HG03442 (cell line): ENCODE data around the gene LCOR.
"Not testable (repeated sequence)": the region's sequence is repeated elsewhere in the genome, so short reads cannot be mapped to it uniquely, and the experiment has no call there.

ENCODE experiments used
- ATAC-seq: cut with Tn5 transposase; IDR thresholded peaks from one replicate; pipeline ENCODE4 v1.9.1; 2021; ENCODE audit warnings: mild to moderate bottlenecking, moderate library complexity; ENCODE audit not compliant: unreplicated experiment

LCOR gene

DNA sequence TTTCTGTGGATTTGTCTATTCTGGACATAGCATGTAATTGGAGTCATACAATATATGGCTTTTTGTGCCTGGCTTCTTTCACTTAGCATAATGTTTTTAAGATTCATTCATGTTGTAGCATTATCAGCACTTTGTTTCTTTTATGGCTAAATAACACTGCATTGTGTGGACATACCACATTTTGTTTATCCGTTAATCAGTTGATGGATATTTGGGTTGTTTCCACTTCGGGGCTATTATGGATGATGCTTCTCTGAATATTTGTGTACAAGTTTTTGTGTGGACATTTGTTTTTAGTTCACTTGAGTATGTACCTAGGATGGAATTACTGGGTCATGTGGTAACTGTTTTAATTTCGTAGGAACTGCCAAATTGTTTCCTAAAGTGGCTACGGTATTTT is 6.4 kb downstream of the LCOR start:
- no peak for ATAC-seq

DNA sequence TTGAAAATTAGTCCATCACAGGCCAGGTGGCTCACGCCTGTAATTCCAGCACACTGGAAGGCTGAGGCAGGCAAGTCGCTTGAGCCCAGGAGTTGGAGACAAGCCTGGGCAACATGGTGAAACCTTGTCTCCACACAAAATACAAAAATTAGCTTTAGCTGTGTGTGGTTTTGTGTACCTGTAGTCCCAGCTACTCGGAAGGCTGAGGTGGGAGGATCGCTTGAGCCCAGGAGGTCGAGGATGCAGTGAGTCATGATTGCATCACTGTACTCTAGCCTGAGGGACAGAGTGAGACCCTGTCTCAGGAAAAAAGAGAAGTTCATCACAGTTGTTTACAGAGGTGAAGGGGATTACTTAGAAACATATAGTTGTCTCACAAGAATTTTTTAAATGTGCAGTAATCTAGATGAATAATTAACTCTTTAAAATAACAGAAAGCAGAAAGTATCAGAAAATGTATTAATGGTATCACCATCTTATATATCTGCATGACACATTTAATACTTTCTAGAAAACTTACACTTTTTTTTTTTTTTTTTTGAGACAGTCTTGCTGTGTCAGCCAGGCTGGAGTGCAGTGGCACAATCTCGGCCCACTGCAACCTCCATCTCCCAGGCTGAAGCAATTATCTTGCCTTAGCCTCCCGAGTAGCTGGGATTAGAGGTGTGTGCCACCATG is 8.9 kb downstream of the LCOR start:
- no peak for ATAC-seq

DNA sequence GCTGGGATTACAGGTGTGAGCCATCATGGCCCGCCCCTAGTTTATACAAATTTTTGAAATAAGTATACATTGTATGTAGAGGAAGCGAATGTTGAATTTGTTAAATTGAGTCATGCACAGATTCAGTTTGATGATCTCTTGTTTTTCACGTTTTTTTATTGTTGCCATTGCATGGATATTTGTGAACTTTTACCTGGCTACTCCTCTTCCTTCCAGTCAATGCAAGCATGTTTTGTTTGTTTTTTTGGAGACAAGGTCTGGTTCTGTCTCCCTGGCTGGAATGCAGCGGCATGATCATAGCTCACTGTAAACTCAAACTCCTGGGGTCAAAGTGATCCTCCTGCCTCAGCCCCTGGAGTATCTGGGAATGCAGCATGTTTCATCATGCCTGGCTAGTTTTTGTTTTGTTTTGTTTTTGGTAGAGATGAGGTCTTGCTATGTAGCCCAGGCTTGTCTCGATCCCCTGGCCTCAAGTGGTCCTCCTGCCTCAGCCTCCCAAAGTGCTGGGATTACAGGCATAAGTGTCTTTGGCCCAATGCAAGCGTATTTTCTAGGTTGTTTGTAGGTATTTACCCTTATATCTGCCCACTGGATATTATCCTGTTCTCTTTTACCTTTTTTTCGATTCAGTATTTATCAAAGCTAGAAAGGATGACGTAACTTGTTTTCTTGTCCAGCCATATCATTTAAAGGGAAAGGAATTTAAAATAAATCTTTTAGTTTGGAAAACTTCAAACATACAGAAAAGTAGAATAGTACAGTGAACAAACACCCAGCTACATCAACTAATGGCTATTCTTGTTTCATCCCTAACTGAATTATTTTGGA is 11.0 kb downstream of the LCOR start:
- no peak for ATAC-seq

DNA sequence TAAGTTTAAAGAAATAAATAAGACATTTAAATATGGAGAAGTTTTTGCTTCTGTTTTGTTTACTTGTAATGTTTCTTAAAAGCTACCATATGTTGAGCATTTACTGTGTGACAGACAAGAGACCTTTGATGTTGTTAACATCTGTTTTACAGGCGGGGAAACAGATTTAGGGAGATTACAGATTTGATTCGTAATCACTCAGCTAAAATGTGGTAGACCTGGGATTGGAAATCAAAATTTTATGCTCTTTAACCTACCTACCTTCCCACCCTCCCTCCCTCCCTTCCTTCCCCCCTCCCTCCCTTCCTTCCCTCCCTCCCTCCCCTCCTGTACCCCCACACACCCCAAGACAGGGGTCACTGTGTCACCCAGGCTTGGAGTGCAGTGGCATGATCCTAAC is 11.7 kb downstream of the LCOR start:
- ATAC-seq = no peak

DNA sequence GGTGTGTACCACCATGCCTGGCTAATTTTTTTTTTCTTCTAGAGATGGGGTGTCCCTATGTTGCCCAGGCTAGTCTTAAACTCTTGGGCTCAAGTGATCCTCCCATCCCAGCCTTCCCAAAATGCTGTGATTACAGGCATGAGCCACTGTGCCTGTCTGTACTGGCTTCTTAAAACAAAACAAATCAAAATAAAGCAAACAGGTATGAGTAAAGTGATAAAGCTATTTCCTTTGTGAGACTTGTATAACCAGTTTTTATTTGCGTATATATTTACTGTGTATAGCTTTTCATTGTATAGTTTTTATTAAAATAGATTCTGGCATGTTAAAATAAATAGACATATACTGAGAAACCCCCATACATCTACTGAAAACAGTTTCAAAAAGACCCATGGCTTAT is 14.3 kb downstream of the LCOR start:
- ATAC-seq = no peak

DNA sequence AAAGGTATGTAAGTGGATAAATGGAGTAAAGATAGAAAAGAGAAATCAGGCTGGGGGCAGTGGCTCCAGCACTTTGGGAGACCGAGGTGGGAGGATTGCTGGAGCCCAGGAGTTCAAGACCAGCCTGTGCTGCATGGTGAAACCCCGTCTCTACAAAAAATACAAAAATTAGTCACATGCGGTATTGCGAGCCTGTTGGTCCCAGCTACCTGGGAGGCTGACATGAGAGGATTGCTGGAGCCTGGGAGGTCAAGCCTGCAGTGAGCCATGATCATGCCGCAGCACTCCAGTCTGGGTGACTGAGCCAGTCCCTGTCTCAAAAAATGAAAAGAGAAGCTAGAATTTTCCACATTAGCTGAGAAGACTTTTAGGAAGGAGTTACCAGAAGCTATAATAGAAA is 14.8 kb downstream of the LCOR start:
- ATAC-seq = no peak

DNA sequence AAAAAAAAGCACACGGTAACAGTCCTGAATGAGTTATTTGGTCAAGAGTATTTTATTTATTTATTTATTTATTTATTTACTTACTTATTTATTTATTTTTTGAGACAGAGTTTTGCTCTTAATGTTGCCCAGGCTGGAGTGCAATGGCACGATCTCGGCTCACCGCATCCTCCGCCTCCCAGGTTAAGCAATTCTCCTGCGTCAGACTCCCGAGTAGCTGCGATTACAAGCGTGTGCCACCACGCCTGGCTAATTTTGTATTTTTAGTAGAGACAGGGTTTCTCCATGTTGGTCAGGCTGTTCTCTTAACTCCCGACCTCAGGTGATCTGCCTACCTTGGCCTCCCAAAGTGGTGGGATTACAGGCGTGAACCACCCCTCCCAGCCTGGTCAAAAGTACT is 15.3 kb downstream of the LCOR start:
- not testable (repeated sequence) for ATAC-seq

DNA sequence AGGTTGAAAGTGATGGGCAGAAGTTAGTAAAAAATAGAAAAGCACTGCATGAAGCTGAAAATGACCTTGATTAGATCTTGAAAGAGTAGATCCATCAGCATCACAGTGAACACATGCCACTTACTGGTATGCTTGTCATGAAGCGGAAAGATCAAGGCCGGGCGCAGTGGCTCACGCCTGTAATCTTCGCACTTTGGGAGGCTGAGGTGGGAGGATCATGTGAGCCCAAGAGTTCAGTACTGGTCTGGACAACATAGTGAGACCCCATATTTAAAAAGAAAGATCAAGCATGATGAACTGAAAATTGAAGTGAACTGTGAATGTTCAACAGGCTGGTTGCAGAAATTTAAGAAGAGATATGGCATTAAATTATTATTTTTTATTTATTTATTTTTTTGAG is 18.0 kb downstream of the LCOR start:
- ATAC-seq = no peak

DNA sequence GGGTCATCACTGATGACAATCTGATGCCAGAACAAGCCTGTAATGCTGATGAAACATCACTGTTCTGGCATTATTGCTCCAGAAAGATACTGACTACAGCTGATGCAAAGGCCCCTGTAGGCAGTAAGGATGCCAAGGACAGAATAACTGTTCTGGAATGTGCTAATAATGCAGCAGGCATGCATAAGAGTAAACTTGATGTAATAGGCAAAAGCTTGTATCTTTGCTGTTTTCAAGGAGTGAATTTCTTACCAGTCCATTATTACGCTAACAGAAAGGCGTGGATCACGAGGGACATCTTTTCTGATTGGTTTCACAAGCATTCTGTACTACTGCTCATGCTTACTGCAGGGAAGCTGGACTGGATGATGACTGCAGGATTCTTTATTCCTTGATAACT is 18.7 kb downstream of the LCOR start:
- no peak for ATAC-seq

DNA sequence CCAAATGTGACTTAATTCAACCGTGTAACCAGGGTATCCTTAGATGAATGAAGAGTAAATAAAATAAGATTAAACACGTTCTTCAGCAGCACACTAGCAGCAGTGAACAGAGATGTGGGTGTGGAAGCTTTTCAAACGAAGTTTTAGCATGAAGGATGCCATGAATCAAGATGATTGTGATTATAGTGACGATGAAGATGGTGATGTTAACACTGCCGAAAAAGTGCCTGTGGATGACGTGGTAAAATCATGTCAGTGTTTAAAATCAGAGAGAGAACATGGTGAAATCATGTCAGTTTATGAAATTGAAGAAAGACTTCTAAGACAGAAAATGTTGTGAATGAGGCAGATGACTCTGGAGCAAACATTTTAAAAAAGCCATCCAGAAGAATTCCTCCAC is 19.2 kb downstream of the LCOR start:
- ATAC-seq = no peak

DNA sequence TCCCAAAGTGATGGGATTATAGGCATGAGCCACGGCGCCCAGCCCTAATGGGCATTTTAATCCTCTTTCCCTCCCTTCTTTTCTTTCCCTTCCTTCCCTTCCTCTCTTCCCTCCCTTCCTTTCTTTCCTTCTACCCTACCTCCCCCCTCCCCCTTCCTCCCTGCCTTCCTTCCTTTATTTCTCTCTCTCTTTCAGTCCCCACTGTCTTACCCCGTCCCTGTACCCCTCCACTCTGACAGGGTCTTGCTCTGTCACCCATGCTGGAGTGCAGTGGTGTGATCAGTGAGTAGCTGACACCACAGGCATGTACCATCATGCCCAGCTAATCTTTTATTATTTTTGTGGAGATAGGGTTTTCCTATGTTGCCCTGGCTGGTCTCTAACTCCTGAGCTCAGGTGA is 24.2 kb downstream of the LCOR start:
- ATAC-seq = no peak

DNA sequence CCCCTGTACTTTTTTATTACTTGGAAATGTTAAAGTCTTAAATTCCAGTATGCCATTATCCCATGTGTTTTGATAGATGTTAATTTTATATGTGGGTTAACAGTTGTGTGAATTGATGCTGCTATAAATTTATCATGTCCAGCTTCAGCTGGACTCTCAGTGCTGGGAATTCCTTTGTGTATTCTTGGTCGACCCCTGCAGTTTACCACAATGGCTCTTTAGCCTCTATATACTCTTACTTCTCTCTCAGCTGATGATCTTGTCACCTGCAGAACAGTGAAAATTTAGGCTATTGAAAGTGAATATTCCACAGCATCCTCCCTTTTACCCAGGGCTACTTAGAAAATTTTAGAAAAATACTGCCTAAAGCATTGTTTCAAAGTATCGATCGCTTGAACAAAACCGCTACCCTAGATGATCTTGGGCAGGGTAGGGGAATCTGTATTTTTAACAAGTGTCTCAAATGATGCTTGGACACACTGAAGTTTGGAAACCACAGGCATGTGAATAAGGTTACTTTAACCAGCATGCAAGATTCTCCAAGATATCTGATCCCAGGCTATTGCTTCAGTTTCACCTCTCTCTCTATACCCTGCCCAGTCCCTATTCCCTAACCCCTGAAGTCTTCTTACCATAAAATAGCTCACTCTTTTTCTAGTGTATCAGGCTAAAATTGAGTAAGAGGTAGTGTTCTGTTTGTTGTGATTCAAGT is 25.4 kb downstream of the LCOR start:
- no peak for ATAC-seq

DNA sequence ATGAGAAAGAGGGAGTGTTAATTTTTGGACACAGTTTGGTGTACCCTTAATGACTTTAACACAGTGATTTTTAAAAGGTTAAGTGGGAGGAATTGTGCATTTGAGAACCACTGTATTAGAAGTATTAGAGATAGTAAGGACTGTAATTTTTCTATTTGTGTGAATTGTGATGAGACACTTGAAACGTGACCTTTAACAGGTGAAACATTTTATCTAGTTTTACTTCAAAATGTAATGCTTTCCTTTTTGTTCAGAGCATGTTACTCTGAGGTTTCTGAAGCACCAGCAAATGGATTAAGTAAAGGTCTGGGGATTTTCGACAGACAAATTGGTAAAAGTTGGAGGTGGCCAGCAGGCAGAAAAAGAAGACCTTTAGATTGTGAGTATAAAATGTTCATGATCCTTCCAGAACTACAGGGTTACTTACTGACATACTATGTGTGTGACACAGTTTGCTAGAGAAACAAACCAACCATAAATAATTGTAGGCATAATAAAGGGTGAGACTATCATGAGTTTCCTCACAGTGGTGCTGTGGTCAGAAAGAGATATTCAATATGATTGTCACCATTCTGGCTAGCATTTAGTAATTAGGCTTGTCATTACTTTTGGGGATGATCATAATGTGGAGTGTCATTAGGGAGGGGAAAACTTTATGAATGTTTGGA is 26.1 kb downstream of the LCOR start:
- no peak for ATAC-seq

DNA sequence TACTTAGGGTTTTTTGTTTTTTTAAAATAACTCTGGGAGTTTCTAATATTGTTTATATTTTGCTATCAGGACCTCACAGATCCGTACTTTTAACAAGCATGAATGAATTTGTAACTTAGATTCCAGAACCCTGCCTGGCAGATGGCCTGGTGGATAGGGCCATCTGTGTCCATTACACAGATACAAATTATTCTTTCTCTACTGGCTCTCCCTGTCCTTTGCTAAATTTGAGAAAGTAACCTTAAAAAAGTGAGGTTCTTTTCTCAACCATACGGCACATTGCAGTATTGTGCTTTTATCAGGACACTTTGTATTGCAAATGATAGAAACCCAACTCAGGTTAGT is 26.6 kb downstream of the LCOR start:
- ATAC-seq = no peak

DNA sequence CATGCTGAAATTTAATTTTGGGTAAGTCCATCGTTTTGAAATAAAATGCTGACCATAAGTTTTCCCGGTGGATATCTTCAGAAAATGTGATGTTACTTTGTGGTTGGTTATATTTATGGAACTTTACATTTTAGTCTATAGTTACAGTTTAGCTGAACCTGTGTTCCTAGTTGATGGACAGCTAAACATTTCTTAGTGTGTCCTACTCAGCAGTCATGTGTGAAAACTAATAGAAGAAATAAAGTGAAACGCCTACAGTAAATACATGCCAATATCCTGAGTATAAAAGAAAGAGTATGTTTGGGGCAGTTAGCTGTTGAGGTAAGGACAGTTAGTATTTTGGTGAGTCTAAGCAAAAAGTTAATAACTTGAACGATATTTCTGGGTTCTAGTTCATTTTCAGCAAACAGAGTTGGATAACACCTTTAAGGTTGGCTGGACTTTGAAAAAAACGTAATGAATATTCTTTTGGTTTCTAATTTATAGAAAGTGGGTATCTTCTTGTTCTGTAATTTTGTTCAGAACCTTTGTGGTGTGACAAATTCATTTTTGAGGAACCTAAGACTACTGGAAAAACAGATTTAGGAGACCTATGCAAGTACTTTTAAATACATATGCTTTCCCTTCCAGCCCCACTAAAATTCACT is 28.7 kb downstream of the LCOR start:
- no peak for ATAC-seq

DNA sequence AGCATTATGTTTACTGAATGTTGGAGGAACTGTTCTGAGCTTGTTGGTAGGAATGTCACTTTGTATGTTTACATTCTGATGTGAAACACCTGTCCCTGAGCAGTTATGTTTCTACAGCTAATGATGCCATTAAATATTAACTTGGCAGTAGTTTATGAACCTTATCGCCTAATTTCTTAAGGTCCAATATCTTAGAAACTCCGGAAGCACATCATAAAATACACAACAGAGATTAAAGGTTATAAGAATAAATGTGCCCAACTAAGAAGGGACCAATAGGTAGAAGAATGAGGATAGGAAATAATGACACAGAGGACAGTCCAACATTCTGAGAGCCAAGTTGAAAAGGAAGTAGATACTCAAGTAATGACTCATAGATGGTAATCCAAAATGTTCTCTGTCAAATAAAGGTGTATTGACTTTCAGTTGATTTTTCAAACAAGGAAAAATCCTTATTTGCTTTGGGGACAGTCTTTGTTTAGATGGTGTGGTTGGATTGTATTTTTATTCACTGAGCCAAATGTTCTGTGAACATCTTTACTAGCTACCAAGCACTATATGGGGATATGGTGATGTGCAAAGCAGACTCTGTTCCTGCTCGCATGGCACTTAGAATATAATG is 31.9 kb downstream of the LCOR start:
- ATAC-seq = peak; percentile 68

DNA sequence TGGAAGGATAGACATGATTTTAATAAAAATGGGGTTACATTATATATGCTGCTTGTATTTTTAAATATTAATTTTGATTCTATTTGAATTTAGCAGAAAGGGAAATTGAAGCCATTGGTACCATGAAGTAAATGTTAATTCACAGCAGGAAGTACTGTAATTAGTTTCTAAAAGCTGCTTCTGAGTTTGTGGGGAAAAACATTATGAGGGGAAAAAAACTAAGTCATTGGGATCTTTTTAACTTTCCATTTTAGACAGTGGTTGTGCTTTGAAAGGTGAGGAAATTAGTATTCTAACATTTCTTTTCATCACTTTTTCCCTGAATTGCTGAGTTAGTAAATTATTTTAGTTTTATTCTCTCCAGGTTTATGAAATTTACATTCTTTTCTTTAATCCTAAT is 41.0 kb downstream of the LCOR start:
- ATAC-seq = no peak

DNA sequence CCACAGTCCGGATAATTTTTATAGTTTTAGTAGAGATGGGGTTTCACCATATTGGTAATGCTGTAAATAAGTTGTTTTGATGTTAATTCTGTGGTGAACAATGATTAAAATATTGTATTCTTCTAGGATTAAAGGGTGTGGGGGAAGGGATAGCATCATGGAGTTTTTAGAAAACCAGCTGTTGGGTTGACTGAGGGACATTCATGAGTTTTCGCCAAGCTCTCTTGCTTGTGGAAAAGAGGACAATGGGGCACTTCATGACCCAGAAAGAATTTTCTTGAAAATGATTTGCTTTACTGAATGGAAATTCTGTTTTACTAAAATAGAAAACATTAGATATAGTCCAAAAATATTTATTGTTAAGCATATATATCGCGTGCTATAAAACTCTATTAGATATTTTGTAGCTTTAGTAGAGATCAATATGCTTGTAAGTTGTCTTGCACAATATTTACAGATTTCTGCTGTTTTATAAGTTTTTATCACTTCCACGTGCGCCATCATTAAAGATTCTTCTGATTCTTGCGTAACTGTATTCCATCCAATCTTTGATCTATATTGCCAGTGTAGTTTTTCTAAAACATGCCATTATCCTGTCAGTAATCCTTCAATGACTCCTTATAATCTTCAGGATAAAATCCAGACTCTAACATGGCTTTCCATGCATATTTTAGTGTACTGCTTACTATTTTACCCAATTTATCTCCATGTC is 41.8 kb downstream of the LCOR start:
- no peak for ATAC-seq

DNA sequence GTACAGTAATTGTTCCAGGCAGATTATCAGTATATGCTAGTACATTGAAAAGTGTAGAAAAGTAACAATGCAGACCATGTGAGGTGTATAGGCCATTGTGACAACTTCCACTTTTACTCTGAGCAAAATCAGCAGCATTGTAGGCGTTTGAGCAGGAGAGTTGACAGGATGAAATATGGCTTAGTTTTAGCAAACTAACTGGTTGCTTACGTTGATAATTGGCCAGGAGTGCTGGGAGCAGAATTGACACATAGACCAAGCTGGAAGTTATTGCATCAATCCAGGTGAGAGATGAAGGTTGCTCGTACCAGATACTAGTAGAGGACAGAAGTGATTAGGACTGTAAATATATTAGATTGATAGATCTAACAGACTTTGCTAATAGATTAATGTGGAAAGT is 46.0 kb downstream of the LCOR start:
- no peak for ATAC-seq

DNA sequence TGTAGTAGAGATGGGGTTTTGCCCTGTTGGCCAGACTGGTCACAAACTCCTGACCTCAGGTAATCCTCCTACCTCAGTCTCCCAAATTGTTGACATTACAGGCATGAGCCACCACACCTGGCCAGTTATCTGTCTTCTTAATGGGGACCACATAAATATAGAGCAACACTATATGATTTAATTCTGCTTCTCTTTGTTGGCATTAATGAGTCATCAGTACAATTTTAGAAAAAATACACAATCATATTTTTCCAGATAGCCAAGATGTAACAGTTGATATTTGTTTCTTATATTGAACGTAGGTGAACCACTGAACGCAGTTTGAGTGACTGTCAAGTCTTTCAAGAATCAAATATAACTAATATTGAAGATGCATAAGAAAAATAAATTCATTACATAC is 48.5 kb downstream of the LCOR start:
- no peak for ATAC-seq
